ENCODE measurements around the gene SELENOO. TPM values are rescaled to one million over a fixed set of nuclear protein-coding genes. Genes with fewer than 3 reads are reported as not detected.

The SELENOO gene
- total RNA-seq, 1 experiment from 2014 or later = 41.3 TPM

GRCh38 chr22:50259302-50259701, 58.5 kb downstream of the SELENOO start:
- Histone ChIP-seq H3K27me3 (replicated peaks; ENCODE audit: insufficient read depth, low read depth, low read length, poor library complexity) (no peaks in the 10 kb centered on the region), H3K36me3 (ENCODE audit: insufficient read depth, low read length, poor library complexity, severe bottlenecking) (no peaks in the 10 kb centered on the region), H3K9me3 (ENCODE audit: low read depth, low read length, poor library complexity, severe bottlenecking) (no peaks in the 10 kb centered on the region), H3K4me1 (ENCODE audit: insufficient read depth, low read length, poor library complexity, severe bottlenecking) (peaks cover 11% of the 10 kb centered on the region), H3K27ac (ENCODE audit: low read depth, low read length, poor library complexity, severe bottlenecking) (no peak overlapping the region), H3K4me3 (ENCODE audit: low read depth, low read length, poor library complexity, severe bottlenecking) (no peak overlapping the region)
- BruUV-seq (replicated peaks) = no TSS peak
- no peak for DNase-seq (ENCODE audit: low spot score)
- ChIA-PET CTCF (no interaction called here), POLR2A (ENCODE audit: low non-redundant PET) (no interaction called here)
- intact Hi-C loops (cut with micrococcal nuclease; ENCODE audit: unreplicated experiment) = no loop called here
- no peak for TF ChIP-seq CTCF (conservative IDR thresholded peaks at IDR 0.05; ENCODE audit: low read depth, low read length)
- no peak for TF ChIP-seq EZH2 (IDR thresholded peaks at IDR 0.05; ENCODE audit: borderline replicate concordance, low read depth, low read length, poor library complexity, severe bottlenecking)

GRCh38 chr22:50260434-50260800, 59.6 kb downstream of the SELENOO start:
- Histone ChIP-seq H3K9me3 (ENCODE audit: low read depth, low read length, poor library complexity, severe bottlenecking) (no peaks in the 10 kb centered on the region), H3K27ac (ENCODE audit: low read depth, low read length, poor library complexity, severe bottlenecking) (peak overlapping the region; percentile 75), H3K4me1 (ENCODE audit: insufficient read depth, low read length, poor library complexity, severe bottlenecking) (peaks cover 11% of the 10 kb centered on the region), H3K4me3 (ENCODE audit: low read depth, low read length, poor library complexity, severe bottlenecking) (peak overlapping the region; percentile 54), H3K27me3 (replicated peaks; ENCODE audit: insufficient read depth, low read depth, low read length, poor library complexity) (no peaks in the 10 kb centered on the region), H3K36me3 (ENCODE audit: insufficient read depth, low read length, poor library complexity, severe bottlenecking) (no peaks in the 10 kb centered on the region)
- TF ChIP-seq EZH2 (IDR thresholded peaks at IDR 0.05; ENCODE audit: borderline replicate concordance, low read depth, low read length, poor library complexity, severe bottlenecking) = no peak
- no peak for TF ChIP-seq CTCF (conservative IDR thresholded peaks at IDR 0.05; ENCODE audit: low read depth, low read length)
- DNase-seq (ENCODE audit: low spot score) = no peak
- POLR2A ChIA-PET (ENCODE audit: low non-redundant PET) = interaction anchor here (0.6 kb wide), 1 partner anchor 67 kb away, joined by 4 read pairs; no protein-coding TSS in a partner anchor
- intact Hi-C loops (cut with micrococcal nuclease; ENCODE audit: unreplicated experiment) = no loop called here
- no TSS peak for BruUV-seq (replicated peaks)
- CTCF ChIA-PET = no interaction called here

- BruUV-seq (replicated peaks) = no TSS peak
- ChIA-PET POLR2A (ENCODE audit: low non-redundant PET) (interaction anchor here (0.6 kb wide), 1 partner anchor 66 kb away, joined by 4 read pairs; no protein-coding TSS in a partner anchor), CTCF (interaction anchor here (0.6 kb wide), 1 partner anchor 15 kb away, joined by 3 read pairs; no protein-coding TSS in a partner anchor)
- H3K27me3 ChIP-seq (replicated peaks; ENCODE audit: insufficient read depth, low read depth, low read length, poor library complexity) = no peaks in the 10 kb centered on the region
- intact Hi-C loops (cut with micrococcal nuclease; ENCODE audit: unreplicated experiment) = no loop called here
- no peaks in the 10 kb centered on the region for H3K9me3 ChIP-seq (ENCODE audit: low read depth, low read length, poor library complexity, severe bottlenecking)
- peak; percentile 76 for DNase-seq (ENCODE audit: low spot score)
- TF ChIP-seq CTCF (conservative IDR thresholded peaks at IDR 0.05; ENCODE audit: low read depth, low read length) = no peak
- TF ChIP-seq EZH2 (IDR thresholded peaks at IDR 0.05; ENCODE audit: borderline replicate concordance, low read depth, low read length, poor library complexity, severe bottlenecking) = no peak
- peak overlapping the region; percentile 54 for H3K4me3 ChIP-seq (ENCODE audit: low read depth, low read length, poor library complexity, severe bottlenecking)
- H3K36me3 ChIP-seq (ENCODE audit: insufficient read depth, low read length, poor library complexity, severe bottlenecking) = no peaks in the 10 kb centered on the region
- peak overlapping the region; percentile 75 for H3K27ac ChIP-seq (ENCODE audit: low read depth, low read length, poor library complexity, severe bottlenecking)
- H3K4me1 ChIP-seq (ENCODE audit: insufficient read depth, low read length, poor library complexity, severe bottlenecking) = peaks cover 11% of the 10 kb centered on the region
Observed at GRCh38 chr22:50260801-50261614, 60.2 kb downstream of the SELENOO start.

All from A673 (cell line).